ENCODE results near the gene METTL24. TPM values are rescaled to one million over a fixed set of nuclear protein-coding genes. Genes with fewer than 3 reads are reported as not detected.

The METTL24 gene
- total RNA-seq, 1 donor from 2014 or later: 3.2 TPM

DNA sequence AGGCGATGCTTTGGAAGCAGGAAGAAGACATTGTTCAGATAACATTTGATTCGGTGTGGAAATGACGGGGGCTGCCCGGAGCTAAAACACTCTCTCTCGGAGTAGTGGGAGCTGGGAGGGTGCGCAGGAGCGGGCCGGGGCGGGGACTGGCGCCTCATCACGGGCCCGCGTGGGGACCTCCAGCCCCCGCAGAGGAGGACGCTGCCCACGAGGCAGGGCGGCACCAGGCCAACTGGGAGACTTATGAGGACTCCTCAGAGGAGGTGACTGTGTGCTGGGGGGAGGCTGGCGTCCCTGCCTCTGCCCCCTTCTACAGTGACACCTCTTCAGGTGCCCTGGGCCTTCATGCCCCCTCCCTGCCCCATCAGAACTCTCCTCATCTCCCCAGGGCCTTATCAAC lies 42.1 kb upstream of the METTL24 start:
- Histone ChIP-seq H3K4me2 (no peak overlapping the region), H4K20me1 (ENCODE audit: low read depth) (no peaks in the 10 kb centered on the region), H3K9ac (no peak overlapping the region), H3K27ac (no peak overlapping the region), H2AFZ (replicated peaks) (no peak overlapping the region), H3K9me3 (ENCODE audit: low read depth) (no peaks in the 10 kb centered on the region), H3F3A (ENCODE audit: low read depth) (no peaks in the 10 kb centered on the region), H3K79me2 (ENCODE audit: low read depth) (no peaks in the 10 kb centered on the region), H3K27me3 (no peaks in the 10 kb centered on the region), H3K4me1 (no peaks in the 10 kb centered on the region), H3K4me3 (no peak overlapping the region), H3K36me3 (no peaks in the 10 kb centered on the region)
- Mint-ChIP-seq H3K4me1 (peaks cover 3% of the 10 kb centered on the region), H3K4me3 (no peak overlapping the region), H3K27me3 (ENCODE audit: insufficient read depth, low read depth) (peaks cover 4% of the 10 kb centered on the region), H3K36me3 (no peaks in the 10 kb centered on the region), H3K9me3 (no peaks in the 10 kb centered on the region), H3K27ac (no peak overlapping the region)
- TF ChIP-seq CTCF (IDR thresholded peaks at IDR 0.05) (no peak), EZH2phosphoT487 (IDR thresholded peaks at IDR 0.05) (no peak), EZH2 (IDR thresholded peaks at IDR 0.05) (no peak)
- no peak for DNase-seq (ENCODE audit: low spot score)

DNA sequence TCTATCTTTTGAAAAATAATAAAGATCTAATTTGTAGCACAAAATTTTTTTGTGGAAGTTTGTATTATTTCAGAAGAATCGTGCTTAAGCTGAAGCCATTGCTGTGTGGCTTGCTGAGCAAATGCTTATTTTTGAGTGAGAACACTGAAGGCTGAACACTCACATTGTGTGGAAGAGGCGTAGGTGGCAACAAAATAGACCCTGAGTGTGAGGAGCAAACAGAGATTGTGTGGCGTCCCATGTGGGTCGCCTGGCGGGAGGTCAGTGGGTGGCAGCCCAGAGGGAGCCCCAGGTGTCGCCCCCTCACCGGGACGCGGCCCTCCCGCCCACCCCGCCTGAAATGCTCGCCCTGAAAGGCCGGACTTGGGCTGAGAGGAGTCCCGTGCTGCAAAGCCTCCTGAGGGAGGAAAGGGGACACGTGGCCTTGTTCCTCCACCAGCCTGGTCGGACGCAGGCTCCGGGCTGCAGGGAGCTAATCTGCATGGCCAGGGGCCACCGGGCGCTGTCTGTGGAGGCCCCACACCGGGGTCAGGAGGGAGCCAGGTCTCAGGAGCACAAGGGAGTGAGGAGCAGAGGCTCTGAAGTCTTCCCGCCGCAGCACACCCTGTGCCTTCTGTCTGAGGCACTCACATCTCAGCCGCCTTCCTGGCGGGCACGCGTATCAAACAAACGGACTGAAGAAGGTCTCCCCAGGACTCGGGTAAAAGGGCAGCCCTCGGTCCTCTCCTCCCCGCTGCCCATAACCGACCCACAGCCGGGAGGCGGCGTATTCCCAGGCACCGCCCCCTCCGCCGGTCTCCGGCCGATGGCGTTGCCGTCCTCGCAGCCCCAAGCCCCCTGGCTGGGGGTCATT lies 41.3 kb upstream of the METTL24 start:
- H3K9ac ChIP-seq: no peak overlapping the region
- no peaks in the 10 kb centered on the region for H3K36me3 Mint-ChIP-seq

GRCh38 chr6:110398778-110399177 lies 40.6 kb upstream of the METTL24 start:
- DNase-seq (ENCODE audit: low spot score): no peak
- Mint-ChIP-seq H3K4me3 (no peak overlapping the region), H3K9me3 (no peaks in the 10 kb centered on the region), H3K36me3 (no peaks in the 10 kb centered on the region), H3K27ac (peak overlapping the region; percentile 53), H3K27me3 (ENCODE audit: insufficient read depth, low read depth) (peaks cover 4% of the 10 kb centered on the region), H3K4me1 (peaks cover 3% of the 10 kb centered on the region)
- Histone ChIP-seq H3K9me3 (ENCODE audit: low read depth) (no peaks in the 10 kb centered on the region), H3K27ac (no peak overlapping the region), H4K20me1 (ENCODE audit: low read depth) (no peaks in the 10 kb centered on the region), H3K4me1 (no peaks in the 10 kb centered on the region), H3K36me3 (no peaks in the 10 kb centered on the region), H3K79me2 (ENCODE audit: low read depth) (no peaks in the 10 kb centered on the region), H2AFZ (replicated peaks) (peak overlapping the region; percentile 34), H3K4me2 (no peak overlapping the region), H3K9ac (no peak overlapping the region), H3K27me3 (no peaks in the 10 kb centered on the region), H3F3A (ENCODE audit: low read depth) (no peaks in the 10 kb centered on the region), H3K4me3 (no peak overlapping the region)
- no peak for TF ChIP-seq EZH2phosphoT487 (IDR thresholded peaks at IDR 0.05)
- no peak for TF ChIP-seq CTCF (IDR thresholded peaks at IDR 0.05)

More for the DNA sequence above, 41.3 kb upstream of the METTL24 start:
- Mint-ChIP-seq H3K4me1 (peaks cover 3% of the 10 kb centered on the region), H3K9me3 (no peaks in the 10 kb centered on the region), H3K4me3 (no peak overlapping the region), H3K27ac (no peak overlapping the region), H3K27me3 (ENCODE audit: insufficient read depth, low read depth) (peaks cover 4% of the 10 kb centered on the region)
- Histone ChIP-seq H3K27me3 (no peaks in the 10 kb centered on the region), H3K27ac (no peak overlapping the region), H3K79me2 (ENCODE audit: low read depth) (no peaks in the 10 kb centered on the region), H3K4me2 (no peak overlapping the region), H3K4me1 (no peaks in the 10 kb centered on the region), H3K36me3 (no peaks in the 10 kb centered on the region), H3K9me3 (ENCODE audit: low read depth) (no peaks in the 10 kb centered on the region), H3F3A (ENCODE audit: low read depth) (no peaks in the 10 kb centered on the region), H4K20me1 (ENCODE audit: low read depth) (no peaks in the 10 kb centered on the region), H2AFZ (replicated peaks) (no peak overlapping the region), H3K4me3 (no peak overlapping the region)
- TF ChIP-seq EZH2phosphoT487 (IDR thresholded peaks at IDR 0.05) (no peak), CTCF (IDR thresholded peaks at IDR 0.05) (no peak), EZH2 (IDR thresholded peaks at IDR 0.05) (no peak)
- no peak for DNase-seq (ENCODE audit: low spot score)
